ENCODE results near the gene SETD5. TPM values are rescaled to one million over a fixed set of nuclear protein-coding genes. Genes with fewer than 3 reads are reported as not detected.

SETD5 gene
- total and polyA plus RNA-seq, 2 experiments from 2014 or later: 176 to 275 TPM

DNA sequence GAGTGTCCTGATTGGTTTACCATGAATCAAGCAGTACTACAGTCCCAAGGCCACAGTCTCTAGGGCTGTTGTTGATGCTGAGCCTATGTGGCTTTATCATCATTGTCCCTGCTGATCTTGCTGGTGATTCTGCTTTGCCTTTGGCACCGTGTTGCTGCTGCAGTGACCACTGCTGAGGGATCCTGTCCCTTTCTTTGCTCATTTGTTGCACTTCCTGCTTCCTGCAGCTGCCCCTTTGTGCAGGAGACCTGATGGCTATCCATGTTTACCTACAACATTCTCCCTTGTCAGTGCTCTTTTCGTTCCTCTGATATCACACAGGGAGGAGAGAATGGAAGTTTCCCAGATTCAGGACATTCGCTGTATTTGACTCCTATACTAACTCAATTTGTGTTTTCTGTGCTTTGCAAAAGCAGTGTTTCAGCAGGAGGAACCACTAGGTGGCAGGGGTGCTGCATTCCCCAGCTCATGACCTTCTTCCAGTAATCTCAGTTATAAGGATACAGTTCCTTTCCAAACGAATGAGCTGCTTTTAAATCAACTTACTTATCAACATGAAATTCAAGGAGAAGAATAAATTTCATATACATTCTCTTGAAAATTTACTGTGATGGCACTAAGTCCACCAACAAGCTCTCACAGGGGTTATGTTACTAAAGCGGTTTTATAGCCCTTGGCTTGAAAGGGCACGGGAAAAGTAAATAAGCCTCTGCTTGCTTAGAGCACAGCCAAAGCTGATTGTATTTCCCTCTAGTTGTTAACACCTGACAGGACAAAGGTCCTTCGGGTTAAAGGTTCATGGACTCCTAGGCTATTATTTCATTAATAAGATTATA is 44.3 kb upstream of the SETD5 start:
- no peaks in the 10 kb centered on the region for H3K9me3 ChIP-seq (ENCODE audit: low read depth)
- H3K27ac ChIP-seq: no peak overlapping the region
- DNase-seq (ENCODE audit: low read depth in 1 of 2, low spot score in 1 of 2): peak; percentile 66 to 82
- H3K36me3 ChIP-seq: no peaks in the 10 kb centered on the region
- no peaks in the 10 kb centered on the region for H3K27me3 ChIP-seq
- no peak overlapping the region for H3K4me3 ChIP-seq
- TF ChIP-seq, protein P1, sequence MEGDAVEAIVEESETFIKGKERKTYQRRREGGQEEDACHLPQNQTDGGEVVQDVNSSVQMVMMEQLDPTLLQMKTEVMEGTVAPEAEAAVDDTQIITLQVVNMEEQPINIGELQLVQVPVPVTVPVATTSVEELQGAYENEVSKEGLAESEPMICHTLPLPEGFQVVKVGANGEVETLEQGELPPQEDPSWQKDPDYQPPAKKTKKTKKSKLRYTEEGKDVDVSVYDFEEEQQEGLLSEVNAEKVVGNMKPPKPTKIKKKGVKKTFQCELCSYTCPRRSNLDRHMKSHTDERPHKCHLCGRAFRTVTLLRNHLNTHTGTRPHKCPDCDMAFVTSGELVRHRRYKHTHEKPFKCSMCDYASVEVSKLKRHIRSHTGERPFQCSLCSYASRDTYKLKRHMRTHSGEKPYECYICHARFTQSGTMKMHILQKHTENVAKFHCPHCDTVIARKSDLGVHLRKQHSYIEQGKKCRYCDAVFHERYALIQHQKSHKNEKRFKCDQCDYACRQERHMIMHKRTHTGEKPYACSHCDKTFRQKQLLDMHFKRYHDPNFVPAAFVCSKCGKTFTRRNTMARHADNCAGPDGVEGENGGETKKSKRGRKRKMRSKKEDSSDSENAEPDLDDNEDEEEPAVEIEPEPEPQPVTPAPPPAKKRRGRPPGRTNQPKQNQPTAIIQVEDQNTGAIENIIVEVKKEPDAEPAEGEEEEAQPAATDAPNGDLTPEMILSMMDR (IDR thresholded peaks at IDR 0.05; ENCODE audit: low read depth, low read length): peak; percentile 96
- H3K4me1 ChIP-seq (ENCODE audit: low read depth): no peaks in the 10 kb centered on the region

- TF ChIP-seq, protein P1 (IDR thresholded peaks at IDR 0.05; ENCODE audit: low read depth, low read length): no peak
- Histone ChIP-seq H3K27me3 (peaks cover 17% of the 10 kb centered on the region), H3K4me1 (ENCODE audit: low read depth) (peaks cover 12% of the 10 kb centered on the region), H3K4me3 (peak overlapping the region; percentile 38), H3K9me3 (ENCODE audit: low read depth) (no peaks in the 10 kb centered on the region), H3K36me3 (peaks cover 17% of the 10 kb centered on the region), H3K27ac (no peak overlapping the region)
- no peak for DNase-seq (ENCODE audit: low read depth in 1 of 2, low spot score in 1 of 2)
Observed at GRCh38 chr3:9361691-9362388, 35.6 kb upstream of the SETD5 start.

DNA sequence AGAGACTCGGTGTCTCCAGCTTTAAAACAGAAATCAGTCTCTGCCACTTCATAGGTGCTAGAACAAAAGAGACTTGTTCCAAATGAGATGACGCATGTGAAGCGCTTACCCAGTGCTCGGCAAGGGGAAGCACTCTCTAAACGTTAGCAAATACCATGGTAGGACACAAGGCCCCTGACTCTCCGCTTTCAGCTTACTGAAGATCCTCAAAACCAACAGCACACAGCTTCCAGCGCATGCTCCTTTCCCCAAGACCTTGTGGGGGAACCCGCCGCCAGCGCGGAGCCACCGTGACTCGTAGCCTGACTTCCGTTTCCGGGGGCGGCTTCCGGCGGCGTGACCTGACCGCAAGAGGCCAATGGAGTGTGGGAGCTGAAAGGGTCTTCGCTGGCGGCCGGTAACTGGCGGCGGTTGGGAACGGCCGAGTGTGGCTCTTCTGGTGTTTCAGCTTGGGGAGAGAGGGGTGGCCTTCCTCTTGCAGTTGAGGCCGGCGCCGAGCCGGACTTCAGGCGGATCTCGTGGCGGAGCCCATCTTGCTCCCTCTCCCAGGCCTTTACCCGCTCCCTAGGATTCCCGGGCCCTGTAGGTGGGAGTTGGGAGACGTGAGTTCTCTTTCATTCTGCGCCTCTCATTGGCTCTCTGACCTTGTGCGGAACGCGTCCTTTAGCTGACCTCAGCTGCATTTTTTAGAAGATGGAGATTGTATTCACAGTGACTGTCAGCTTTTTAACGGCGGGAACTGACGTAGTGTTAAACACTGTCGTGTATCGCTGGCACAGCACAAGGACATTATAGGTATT is 34.5 kb upstream of the SETD5 start, which contains the start of gene THUMPD3:
TSS of gene THUMPD3 (plus strand) at position 324 of the 800 bp plus-strand sequence. CDS start 2,015 bp downstream, outside the sequence.
- peak within 1 kb of the TSS; percentile 38 for H3K4me3 ChIP-seq
- H3K27ac ChIP-seq: peak within 1 kb of the TSS; percentile 96
- peaks cover 17% of the 10 kb centered on the region for H3K27me3 ChIP-seq
- TF ChIP-seq, protein P1 (IDR thresholded peaks at IDR 0.05; ENCODE audit: low read depth, low read length): no peak
- peaks cover 12% of the 10 kb centered on the region for H3K4me1 ChIP-seq (ENCODE audit: low read depth)
- peaks cover 26% of the 10 kb centered on the region for H3K36me3 ChIP-seq
- DNase-seq (ENCODE audit: low read depth in 1 of 2, low spot score in 1 of 2): peak; percentile 93 to 96
- H3K9me3 ChIP-seq (ENCODE audit: low read depth): no peaks in the 10 kb centered on the region

DNA sequence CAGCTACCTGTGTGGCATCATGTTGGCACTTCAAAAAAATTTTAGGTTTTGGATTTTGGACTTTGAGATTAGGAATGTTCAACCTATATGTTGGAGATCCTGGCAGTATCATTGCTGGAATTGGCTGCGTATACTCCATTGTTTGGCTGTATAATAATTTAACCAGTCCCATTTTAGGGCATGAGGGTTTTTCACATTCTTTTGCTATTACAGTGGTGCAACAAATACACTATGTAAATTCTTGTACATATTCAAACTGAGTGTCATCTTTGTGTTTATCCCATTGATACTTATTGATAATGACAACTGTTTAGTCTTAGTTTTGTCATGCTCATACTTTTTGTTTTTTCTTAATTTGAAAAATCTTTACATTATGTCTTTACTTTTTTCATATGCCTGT is 27.9 kb upstream of the SETD5 start:
- no peaks in the 10 kb centered on the region for H3K4me1 ChIP-seq (ENCODE audit: low read depth)
- H3K27me3 ChIP-seq: no peaks in the 10 kb centered on the region
- no peaks in the 10 kb centered on the region for H3K9me3 ChIP-seq (ENCODE audit: low read depth)
- TF ChIP-seq, protein P1 (IDR thresholded peaks at IDR 0.05; ENCODE audit: low read depth, low read length): no peak
- no peak for DNase-seq (ENCODE audit: low read depth in 1 of 2, low spot score in 1 of 2)
- no peak overlapping the region for H3K27ac ChIP-seq
- H3K36me3 ChIP-seq: peaks cover 66% of the 10 kb centered on the region
- H3K4me3 ChIP-seq: no peak overlapping the region

DNA sequence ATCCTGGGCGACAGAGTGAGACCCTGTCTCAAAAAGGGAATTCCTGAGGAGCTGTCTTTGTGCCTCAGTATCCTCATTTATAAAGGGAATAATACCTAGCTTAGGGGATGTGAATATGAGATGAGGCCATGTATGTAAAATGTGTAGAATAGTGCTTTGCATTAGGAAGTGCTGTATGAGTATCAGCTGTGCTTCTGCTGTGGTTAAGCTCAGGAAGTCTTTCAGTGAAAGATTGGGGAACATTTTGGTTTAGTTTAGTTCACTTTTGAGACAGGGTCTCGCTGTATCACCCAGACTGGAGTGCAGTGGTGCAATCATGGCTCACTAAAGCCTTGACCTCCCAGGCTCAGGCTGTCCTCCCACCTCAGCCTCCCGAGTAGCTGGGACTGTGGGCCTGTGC is 23.9 kb upstream of the SETD5 start:
- Histone ChIP-seq H3K4me1 (ENCODE audit: low read depth) (no peaks in the 10 kb centered on the region), H3K27me3 (no peaks in the 10 kb centered on the region), H3K9me3 (ENCODE audit: low read depth) (no peaks in the 10 kb centered on the region), H3K36me3 (peaks cover 60% of the 10 kb centered on the region), H3K27ac (no peak overlapping the region), H3K4me3 (no peak overlapping the region)
- no peak for DNase-seq (ENCODE audit: low read depth in 1 of 2, low spot score in 1 of 2)
- TF ChIP-seq, protein P1 (IDR thresholded peaks at IDR 0.05; ENCODE audit: low read depth, low read length): no peak
